H7 (cell line): ENCODE results near the gene PHACTR2. TPM values are rescaled to one million over a fixed set of nuclear protein-coding genes. Genes with fewer than 3 reads are reported as not detected.
"Not testable (repeated sequence)": the region's sequence is repeated elsewhere in the genome, so short reads cannot be mapped to it uniquely, and the experiment has no call there.

Source experiments
- DNase-seq: peaks from one replicate; pipeline ENCODE4 v3.0.0; 2012
- H3K27me3 ChIP-seq: 2 replicates; pipeline ENCODE4 v1.6.0; 2011; ENCODE audit warnings: mild to moderate bottlenecking, low read length; ENCODE audit not compliant: control insufficient read depth, insufficient read depth
- H3K36me3 ChIP-seq: replicated peaks from 2 replicates; pipeline ENCODE4 v1.5.1; 2011; ENCODE audit warnings: low read length; ENCODE audit not compliant: control insufficient read depth, insufficient read depth
- H3K4me3 ChIP-seq: 2 replicates; pipeline ENCODE4 v1.5.1; 2011; ENCODE audit warnings: low read depth, mild to moderate bottlenecking, control low read depth, low read length, moderate library complexity; ENCODE audit not compliant: insufficient read depth
- total RNA-seq: library from RNA; depleted of rRNA; stranded (reverse); fragments of >200 nt; shearing (Covaris generic); gene quantifications from 2 replicates; pipeline ENCODE4 v1.2.3, GENCODE V29; 2014

The PHACTR2 gene
- total RNA-seq, 1 experiment from 2014 or later, result 35.1 TPM

DNA sequence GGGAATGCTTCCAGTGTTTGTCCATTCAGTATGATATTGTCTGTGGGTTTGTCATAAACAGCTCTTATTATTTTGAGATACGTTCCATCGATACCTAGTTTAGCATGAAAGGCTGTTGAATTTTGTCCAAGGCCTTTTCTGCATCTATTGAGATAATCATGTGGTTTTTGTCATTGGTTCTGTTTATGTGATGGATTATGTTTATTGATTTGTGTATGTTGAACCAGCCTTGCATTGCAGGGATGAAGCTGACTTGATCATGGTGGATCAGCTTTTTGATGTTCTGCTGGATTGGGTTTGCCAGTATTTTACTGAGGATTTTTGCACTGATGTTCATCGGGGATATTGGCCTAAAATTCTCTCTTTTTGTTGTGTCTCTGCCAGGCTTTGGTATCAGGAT is 120.7 kb downstream of the PHACTR2 start:
- not testable (repeated sequence) for H3K36me3 ChIP-seq, DNase-seq, H3K27me3 ChIP-seq, H3K4me3 ChIP-seq

DNA sequence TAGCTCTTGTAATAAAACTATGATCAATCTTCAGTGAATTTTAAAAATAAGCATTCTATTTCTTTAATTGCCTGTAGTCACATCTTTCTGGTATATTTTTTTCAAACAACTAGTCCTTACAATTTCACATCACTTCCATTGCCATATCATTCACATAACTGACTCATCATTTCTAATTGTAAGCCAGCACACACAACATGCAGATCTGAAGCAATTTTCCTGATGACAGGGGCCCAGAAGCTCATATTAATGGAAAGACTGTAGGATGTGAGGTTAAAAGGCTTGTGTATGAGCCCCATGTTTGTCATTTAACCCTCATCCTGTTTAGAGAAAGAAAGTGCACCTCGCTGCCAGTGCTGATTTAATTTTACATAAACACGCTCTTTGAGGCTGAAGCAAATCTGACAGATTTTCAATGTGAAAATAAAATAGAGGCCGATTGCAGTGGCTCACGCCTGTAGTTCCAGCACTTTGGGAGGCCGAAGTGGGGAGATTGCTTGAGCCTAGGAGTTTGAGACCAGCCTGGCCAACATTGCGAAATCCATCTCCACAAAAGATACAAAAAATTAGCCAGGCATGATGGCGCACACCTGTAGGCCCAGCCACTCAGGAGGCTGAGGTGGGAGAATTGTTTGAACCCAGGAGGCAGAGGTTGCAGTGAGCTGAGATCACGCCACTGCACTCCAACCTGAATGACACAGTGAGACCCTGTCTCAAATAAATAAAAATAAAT is 125.2 kb downstream of the PHACTR2 start:
- Histone ChIP-seq H3K27me3 (no peaks in the 10 kb centered on the region), H3K36me3 (peaks cover 1% of the 10 kb centered on the region; the same call in 1 of the 2 replicates), H3K4me3 (no peak overlapping the region)
- DNase-seq, result no peak

DNA sequence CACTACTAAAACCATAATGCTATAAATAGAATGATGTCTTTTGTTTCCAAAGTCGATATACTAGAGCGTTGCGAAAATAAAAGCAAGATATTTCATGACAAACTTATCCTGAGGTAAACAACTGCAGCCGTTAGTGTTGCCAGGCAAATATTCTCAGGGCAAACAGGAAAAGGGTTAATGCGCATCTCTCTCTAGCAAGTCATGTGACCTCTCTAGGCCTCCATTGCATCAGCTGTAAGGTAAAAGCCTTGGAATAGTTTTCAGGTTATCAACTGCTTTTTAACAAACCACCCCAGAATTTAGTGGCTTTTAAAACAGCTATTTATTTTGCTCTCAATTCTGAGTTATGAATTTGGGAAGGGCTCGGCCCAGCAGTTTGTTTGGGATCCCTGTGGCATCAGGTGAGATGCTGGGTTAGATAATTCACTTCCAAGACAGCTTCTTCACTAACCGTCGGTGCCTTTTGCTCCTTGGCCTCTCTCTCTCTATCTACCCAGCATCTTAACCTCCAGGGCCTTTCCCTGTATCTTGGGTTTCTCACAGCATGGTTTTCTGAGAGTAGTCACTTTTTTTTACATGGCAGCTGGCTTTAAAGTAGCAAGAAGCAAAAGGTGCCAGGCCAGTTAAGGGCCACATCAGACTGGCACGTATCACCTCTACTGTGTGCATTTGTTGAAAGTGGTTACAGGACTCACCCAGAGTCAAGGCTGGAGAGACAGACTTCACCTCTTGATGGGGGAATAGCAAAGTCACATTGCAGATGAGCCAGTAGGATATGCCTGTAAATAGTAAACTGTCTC is 126.2 kb downstream of the PHACTR2 start:
- peak; percentile 21 for DNase-seq

DNA sequence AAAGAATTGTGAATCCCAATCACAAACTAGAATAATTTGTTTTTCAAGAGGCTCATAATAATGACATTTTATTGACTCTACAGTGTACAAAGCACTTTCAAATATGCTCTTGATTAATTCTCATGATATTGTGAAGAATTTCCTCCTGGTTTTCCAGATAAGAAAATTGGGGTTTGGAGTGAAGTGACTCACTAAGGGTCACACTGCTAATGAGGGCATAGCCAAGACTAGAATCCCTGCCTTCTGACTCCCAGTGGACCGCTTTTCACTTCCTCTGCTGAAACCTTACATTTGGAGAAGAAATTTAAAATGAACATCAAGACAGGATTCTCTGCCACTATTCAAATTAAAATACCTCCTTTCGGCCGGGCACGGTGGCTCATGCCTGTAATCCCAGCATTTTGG is 127.1 kb downstream of the PHACTR2 start:
- no peak for DNase-seq
- Histone ChIP-seq H3K4me3 (no peak overlapping the region), H3K36me3 (peaks cover 1% of the 10 kb centered on the region; the same call in 1 of the 2 replicates), H3K27me3 (no peaks in the 10 kb centered on the region)

More for the DNA sequence above, 126.2 kb downstream of the PHACTR2 start:
- Histone ChIP-seq H3K36me3 (peaks cover 1% of the 10 kb centered on the region; the same call in 1 of the 2 replicates), H3K27me3 (no peaks in the 10 kb centered on the region), H3K4me3 (no peak overlapping the region)

DNA sequence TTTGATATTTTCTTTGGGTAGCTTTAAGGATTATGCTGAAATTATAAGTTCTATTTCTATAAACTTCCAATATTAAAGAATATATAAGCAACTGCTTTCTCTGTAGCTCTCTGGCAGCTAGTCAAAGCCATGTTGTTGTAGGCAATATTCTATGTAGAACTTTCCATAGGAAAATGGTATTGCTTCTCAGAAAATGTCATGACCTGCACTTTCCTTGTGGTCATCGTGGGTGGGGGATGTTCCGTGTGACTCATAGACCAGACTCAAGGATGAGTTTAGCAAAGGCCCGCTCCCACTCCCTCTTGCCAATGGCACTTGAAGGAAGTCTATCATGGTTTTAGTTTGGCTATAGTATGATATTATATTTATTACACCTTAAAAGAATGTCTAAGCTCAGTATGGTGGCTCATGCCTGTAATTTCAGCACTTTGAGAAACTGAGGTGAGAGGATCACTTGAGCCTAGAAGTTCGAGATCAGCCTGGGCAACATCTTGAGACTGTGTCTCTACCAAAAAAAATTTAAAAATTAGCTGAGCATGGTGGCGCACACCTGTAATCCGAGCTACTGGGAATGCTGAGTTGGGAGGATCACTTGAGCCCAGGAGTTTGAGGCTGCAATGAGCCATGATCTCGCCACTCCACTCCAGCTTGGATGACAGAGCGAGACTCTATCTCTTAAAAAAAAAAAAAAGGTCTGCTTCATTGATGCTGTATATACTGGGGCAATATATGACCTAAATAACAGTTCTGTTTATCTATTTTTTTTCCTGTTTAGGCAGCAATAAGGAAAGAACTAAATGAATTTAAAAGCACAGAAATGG is 128.7 kb downstream of the PHACTR2 start:
- Histone ChIP-seq H3K27me3 (no peaks in the 10 kb centered on the region), H3K36me3 (peaks cover 1% of the 10 kb centered on the region; the same call in 1 of the 2 replicates), H3K4me3 (no peak overlapping the region)
- DNase-seq, result no peak

DNA sequence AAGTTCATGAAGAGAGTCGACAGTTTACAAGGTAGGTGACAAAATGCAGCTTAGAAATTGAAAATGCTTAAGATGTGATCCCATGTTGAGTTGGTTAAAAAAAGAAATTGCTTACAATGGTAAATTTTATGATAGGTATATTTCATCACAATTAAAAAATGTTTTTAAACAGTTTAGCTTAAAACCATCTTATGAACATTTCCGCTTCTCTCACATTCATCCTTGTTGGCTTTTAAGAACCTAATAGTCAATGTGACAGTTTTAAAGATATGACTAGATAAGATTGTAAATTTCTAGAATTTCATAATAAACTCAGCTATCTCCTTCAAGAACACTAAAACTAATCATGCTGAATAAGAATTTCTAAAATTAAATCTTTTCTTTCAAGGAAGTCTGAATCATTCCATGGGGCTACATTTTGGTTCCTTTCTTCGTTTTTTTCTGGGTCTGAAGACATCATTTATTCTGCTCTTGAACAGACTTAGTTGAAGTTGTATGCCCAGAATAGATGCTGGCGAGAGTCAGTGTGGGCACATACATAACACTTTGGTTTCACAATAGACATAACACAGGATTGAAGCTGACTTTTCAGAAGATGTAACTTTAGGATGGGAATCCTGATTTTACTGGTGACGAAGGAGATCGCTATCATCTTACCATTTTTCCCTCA is 129.5 kb downstream of the PHACTR2 start:
- no peak for DNase-seq
- H3K36me3 ChIP-seq, result peaks cover 1% of the 10 kb centered on the region; the same call in 1 of the 2 replicates
- no peaks in the 10 kb centered on the region for H3K27me3 ChIP-seq
- no peak overlapping the region for H3K4me3 ChIP-seq

DNA sequence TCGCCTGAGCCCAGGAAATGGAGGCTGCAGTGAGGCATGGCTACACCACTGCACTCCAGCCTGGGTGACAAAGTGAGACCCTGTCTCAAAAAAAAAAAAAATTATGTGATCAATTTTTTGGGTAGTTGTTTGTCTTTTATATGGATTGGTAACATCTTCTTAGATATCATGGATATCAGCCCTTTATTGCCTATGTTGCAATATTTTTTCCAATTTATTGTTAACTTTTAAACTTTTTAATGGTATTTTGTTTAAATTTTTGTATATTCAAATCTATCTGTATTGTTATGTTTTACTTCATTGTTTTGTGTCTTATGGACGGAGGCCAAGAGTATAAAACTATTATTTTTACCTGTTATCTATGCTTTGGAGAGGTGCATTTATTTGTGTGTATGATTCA is 133.0 kb downstream of the PHACTR2 start:
- Histone ChIP-seq H3K27me3 (no peaks in the 10 kb centered on the region), H3K4me3 (no peak overlapping the region), H3K36me3 (peaks cover 1% of the 10 kb centered on the region; the same call in 1 of the 2 replicates)
- DNase-seq, result no peak

DNA sequence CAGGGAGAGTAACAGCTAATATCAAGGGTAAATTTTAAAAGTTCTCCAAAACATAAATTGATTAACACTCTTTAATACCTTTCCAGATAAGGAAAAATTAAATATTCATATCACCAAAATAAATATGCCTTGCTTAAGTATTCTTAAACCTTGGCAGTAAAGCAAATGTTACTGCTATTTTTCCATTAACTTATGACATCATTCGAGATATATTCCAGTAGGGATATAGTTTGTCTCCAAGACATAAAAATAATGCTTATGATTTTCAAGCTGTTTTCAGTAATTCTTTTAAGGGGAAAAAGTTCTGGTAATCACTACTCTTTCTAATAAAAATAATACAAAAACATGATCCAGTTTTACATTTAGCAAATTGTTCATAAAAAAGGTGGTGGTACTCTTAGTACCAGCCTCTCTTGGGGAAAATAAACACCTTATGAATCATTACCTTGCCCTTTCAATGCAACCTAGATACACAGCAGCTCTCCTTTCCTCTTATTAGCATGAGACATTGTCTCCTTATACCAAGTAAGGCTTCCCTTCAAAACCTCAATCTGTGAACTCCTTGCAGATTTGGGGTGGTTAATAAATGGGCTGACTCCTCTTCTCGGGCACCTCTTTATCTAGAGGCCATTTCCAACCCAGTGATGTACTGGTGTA is 133.9 kb downstream of the PHACTR2 start:
- Histone ChIP-seq H3K36me3 (peaks cover 1% of the 10 kb centered on the region; the same call in 1 of the 2 replicates), H3K4me3 (no peak overlapping the region), H3K27me3 (no peaks in the 10 kb centered on the region)
- DNase-seq, result no peak

DNA sequence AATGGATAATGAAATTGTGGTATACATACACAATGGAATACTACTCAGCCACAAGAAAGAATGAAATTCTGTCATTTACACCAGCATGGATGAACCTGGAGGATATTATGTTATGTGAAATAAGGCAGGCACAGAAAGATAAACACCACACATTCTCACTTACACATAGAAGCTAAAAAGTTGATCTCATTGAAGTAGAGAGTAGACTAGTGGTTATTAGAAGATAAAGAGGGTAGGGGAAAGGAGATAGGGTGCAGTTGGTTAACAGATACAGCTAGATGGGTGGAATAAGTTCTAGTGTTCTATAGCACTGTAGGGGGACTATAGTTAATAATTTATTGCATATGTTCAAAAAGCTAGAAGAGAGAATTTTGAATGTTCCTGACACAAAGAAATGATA is 139.9 kb downstream of the PHACTR2 start:
- no peak for DNase-seq
- no peaks in the 10 kb centered on the region for H3K27me3 ChIP-seq
- H3K4me3 ChIP-seq, result no peak overlapping the region
- peaks cover 1% of the 10 kb centered on the region; the same call in 1 of the 2 replicates for H3K36me3 ChIP-seq

DNA sequence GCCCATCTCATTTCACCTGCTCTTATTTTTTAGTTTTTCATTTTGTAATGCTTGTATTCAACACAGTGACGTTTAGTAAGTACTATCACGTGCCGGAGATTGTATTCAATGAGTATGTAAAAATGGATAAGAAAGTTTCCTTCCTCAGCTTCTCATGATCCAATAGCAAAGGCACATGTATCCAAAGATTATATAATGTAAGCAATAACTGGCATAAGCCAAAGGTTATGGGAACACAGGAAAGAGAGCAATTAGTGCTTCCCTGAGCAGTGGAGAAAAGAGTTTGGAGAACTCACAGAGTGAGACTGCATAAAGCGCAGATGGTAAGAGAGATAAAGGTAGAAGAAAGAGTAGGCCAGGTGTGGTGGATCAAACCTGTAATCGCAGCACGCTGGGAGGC is 143.6 kb downstream of the PHACTR2 start:
- H3K27me3 ChIP-seq, result no peaks in the 10 kb centered on the region
- no peak for DNase-seq
- peaks cover 1% of the 10 kb centered on the region; the same call in 1 of the 2 replicates for H3K36me3 ChIP-seq
- H3K4me3 ChIP-seq, result no peak overlapping the region

DNA sequence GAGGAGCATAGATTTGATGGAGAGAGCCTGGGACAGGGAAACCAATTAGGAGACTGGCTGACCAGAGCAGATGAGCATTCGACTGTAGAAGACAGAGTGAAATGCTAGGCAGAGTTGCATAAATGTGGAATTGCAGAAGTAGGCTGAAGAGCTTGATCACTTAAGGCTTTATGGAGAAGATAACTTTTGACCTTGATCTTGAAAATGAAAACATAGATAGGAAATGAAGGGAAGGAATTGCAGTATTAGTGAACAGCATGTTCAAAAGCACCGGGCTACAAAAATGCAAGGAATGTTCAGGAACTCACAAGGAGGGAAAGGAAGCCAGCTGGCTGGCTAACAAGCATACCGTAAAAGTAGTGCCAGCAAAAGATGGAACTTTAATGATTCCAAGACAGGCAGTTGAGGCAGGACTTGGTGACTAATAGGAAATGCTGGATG is 144.8 kb downstream of the PHACTR2 start:
- Histone ChIP-seq H3K27me3 (no peaks in the 10 kb centered on the region), H3K4me3 (no peak overlapping the region), H3K36me3 (peaks cover 1% of the 10 kb centered on the region; the same call in 1 of the 2 replicates)
- no peak for DNase-seq

DNA sequence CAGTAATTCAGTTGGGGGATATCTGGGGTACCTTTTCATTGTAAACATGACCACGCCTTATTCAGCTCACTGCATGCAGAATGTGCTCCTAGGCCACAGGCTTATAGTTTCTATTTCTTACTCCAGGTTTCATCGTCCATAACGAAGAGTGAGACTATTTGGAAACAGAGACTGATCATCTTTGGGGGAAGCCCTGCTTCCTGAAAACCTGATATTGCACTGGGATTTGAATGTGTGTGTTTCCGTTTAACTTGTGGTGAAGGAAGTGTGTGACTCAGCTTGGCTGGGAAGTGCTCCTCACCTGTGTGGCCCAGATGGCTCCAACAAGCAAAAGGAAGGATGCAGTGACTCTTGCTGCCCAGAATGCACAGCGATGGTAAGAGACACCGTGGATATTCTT is 145.8 kb downstream of the PHACTR2 start:
- no peak for DNase-seq
- no peak overlapping the region for H3K4me3 ChIP-seq
- H3K36me3 ChIP-seq, result peaks cover under 1% of the 10 kb centered on the region; the same call in 1 of the 2 replicates
- no peaks in the 10 kb centered on the region for H3K27me3 ChIP-seq

DNA sequence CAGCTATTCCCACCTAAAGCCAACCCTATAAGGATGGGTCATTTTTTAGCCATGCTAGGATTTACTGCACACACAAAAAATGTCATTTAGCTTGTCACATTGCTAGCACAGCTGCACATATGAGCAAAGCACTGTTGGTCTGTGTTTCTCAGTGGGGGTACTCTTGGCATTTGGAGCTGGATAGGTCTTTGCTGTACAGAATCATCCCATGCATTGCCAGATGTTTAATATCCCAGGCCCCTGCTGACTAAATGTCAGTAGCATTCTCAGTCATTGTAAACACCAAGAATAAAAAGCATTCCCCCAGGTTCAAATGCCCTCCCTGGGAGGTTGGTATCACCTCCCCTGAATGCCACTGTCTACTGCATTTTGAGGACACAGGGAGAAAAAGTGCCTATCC is 150.8 kb downstream of the PHACTR2 start:
- Histone ChIP-seq H3K36me3 (no peaks in the 10 kb centered on the region), H3K4me3 (no peak overlapping the region), H3K27me3 (no peaks in the 10 kb centered on the region)
- no peak for DNase-seq
